Adrenal gland (tissue), 5 donors: ENCODE measurements around the gene RAB27A.

ENCODE experiments used
- CTCF ChIP-seq, 6 experiments: fragments of 450-650 bp in 4 of 6; fragments of 200-600 bp in 2 of 6; sonication (generic) in 1 of 6; IDR thresholded peaks; 1 replicate in 5 of 6; 2 replicates in 1 of 6; pipeline versions ENCODE4 v1.5.1 to v1.8.0; 2016 to 2021; ENCODE audit warnings: antibody characterized with exemption in 6 of 6, mild to moderate bottlenecking in 2 of 6, moderate library complexity in 1 of 6
- POLR2A ChIP-seq, 2 donors: fragments of 450-650 bp; IDR thresholded peaks; one replicate each; pipeline ENCODE4 v1.6.1; 2017; ENCODE audit warnings: antibody characterized with exemption in 2 of 2, mild to moderate bottlenecking in 2 of 2, moderate library complexity in 1 of 2
- donor health status: DM: no; HTN: no; CAD: no.

GRCh38 chr15:55202206-55202605 lies 87.4 kb downstream of the RAB27A start:
- TF ChIP-seq CTCF (IDR thresholded peaks at IDR 0.05), result no peak
- TF ChIP-seq POLR2A (IDR thresholded peaks at IDR 0.05), result no peak
